Spleen (tissue), 7 donors: ENCODE measurements around the gene CACNG1.

ENCODE experiments used
- POLR2A ChIP-seq, 3 donors: fragments of 450-650 bp; IDR thresholded peaks; one replicate each; pipeline ENCODE4 v1.5.1; 2017; ENCODE audit warnings: antibody characterized with exemption in 3 of 3, mild to moderate bottlenecking in 1 of 3
- TF ChIP-seq, protein P1 (sequence below), 11 experiments: fragments of 200-600 bp in 7 of 11; fragments of 450-650 bp in 4 of 11; sonication (generic) in 4 of 11; IDR thresholded peaks in 8 of 11; conservative IDR thresholded peaks in 3 of 11; 1 replicate in 7 of 11; 2 replicates in 4 of 11; pipeline versions ENCODE4 v1.4.0 to v1.8.0; 2016 to 2021; ENCODE audit warnings: antibody characterized with exemption in 11 of 11, inconsistent platforms in 4 of 11, mild to moderate bottlenecking in 1 of 11
- donor health status: DM: no; HTN: no; CAD: no; lungs with moderate emphysema.
- donor health status: DM: no; HTN: no; CAD: no.
- donor health status: DM: no; HTN: no; CAD: no.

DNA sequence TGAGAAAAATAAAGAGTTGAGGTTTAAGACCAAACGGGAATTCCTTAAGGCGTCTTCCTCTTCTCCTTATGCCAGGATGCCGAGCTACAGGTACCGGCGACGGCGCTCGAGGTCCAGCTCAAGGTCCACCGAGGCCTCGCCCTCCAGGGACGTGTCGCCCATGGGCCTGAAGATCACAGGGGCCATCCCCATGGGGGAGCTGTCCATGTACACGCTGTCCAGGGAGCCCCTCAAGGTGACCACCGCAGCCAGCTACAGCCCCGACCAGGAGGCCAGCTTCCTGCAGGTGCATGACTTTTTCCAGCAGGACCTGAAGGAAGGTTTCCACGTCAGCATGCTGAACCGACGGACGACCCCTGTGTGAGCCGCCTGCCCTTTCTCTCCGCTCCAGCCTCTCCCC, 13.7 kb upstream of the CACNG1 start:
- TF ChIP-seq, protein P1, sequence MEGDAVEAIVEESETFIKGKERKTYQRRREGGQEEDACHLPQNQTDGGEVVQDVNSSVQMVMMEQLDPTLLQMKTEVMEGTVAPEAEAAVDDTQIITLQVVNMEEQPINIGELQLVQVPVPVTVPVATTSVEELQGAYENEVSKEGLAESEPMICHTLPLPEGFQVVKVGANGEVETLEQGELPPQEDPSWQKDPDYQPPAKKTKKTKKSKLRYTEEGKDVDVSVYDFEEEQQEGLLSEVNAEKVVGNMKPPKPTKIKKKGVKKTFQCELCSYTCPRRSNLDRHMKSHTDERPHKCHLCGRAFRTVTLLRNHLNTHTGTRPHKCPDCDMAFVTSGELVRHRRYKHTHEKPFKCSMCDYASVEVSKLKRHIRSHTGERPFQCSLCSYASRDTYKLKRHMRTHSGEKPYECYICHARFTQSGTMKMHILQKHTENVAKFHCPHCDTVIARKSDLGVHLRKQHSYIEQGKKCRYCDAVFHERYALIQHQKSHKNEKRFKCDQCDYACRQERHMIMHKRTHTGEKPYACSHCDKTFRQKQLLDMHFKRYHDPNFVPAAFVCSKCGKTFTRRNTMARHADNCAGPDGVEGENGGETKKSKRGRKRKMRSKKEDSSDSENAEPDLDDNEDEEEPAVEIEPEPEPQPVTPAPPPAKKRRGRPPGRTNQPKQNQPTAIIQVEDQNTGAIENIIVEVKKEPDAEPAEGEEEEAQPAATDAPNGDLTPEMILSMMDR (IDR thresholded peaks at IDR 0.05 in 8 of 11, conservative IDR thresholded peaks at IDR 0.05 in 3 of 11), result no peak
- no peak for TF ChIP-seq POLR2A (IDR thresholded peaks at IDR 0.05)
